Skeletal muscle tissue (tissue), 4 donors: Measurements from ENCODE around the gene TMEM62. TPM values are rescaled to one million over a fixed set of nuclear protein-coding genes. Genes with fewer than 3 reads are reported as not detected.
A peak's percentile ranks its signal among the peaks of the same experiment; 100 is the strongest.
"Not testable (repeated sequence)": the region's sequence is repeated elsewhere in the genome, so short reads cannot be mapped to it uniquely, and the experiment has no call there.

ENCODE experiments used
- H3K27ac ChIP-seq: one replicate; pipeline ENCODE4 v1.7.0; 2013; ENCODE audit warnings: mild to moderate bottlenecking, low read depth, low read length, inconsistent platforms
- H3K27me3 ChIP-seq, 3 donors: one replicate each; pipeline ENCODE4 v1.7.0; 2013; ENCODE audit warnings: low read length in 3 of 3; ENCODE audit not compliant: control insufficient read depth in 3 of 3, insufficient read depth in 3 of 3
- H3K36me3 ChIP-seq, 3 donors: one replicate each; pipeline ENCODE4 v1.7.0; 2013; ENCODE audit warnings: low read length in 3 of 3; ENCODE audit not compliant: control insufficient read depth in 3 of 3, insufficient read depth in 3 of 3
- H3K4me1 ChIP-seq, 3 donors: one replicate each; pipeline ENCODE4 v1.7.0; 2013; ENCODE audit warnings: low read length in 3 of 3, mild to moderate bottlenecking in 3 of 3; ENCODE audit not compliant: control insufficient read depth in 3 of 3, insufficient read depth in 3 of 3
- H3K4me3 ChIP-seq, 3 donors: one replicate each; pipeline ENCODE4 v1.7.0; 2013; ENCODE audit warnings: low read length in 3 of 3
- H3K9ac ChIP-seq, 3 donors: one replicate each; pipeline ENCODE4 v1.7.0; 2013; ENCODE audit warnings: low read length in 3 of 3, mild to moderate bottlenecking in 3 of 3, moderate library complexity in 2 of 3, low read depth in 1 of 3
- H3K9me3 ChIP-seq, 3 donors: one replicate each; pipeline ENCODE4 v1.7.0; 2013; ENCODE audit warnings: low read length in 3 of 3; ENCODE audit not compliant: control insufficient read depth in 3 of 3
- total RNA-seq: library from RNA; depleted of rRNA; stranded (reverse); fragments of >200 nt; gene quantifications from one replicate; pipeline ENCODE4 v1.2.3, GENCODE V29; 2014
- donor health status: Osteomylitis.

TMEM62 gene
- total RNA-seq, 1 donor from 2014 or later = 8.4 TPM

- Histone ChIP-seq H3K27me3 (no peaks in the 10 kb centered on the region), H3K27ac (no peak overlapping the region), H3K9ac (no peak overlapping the region), H3K36me3 (peaks cover 4 to 13% (median 7%) of the 10 kb centered on the region in 3 donors), H3K4me1 (peaks cover 0 to 7% (median 0%) of the 10 kb centered on the region in 3 donors), H3K9me3 (no peaks in the 10 kb centered on the region), H3K4me3 (no peak overlapping the region)
These were observed 35.1 kb downstream of the TMEM62 start for GRCh38 chr15:43168192-43169107.

- no peak overlapping the region for H3K27ac ChIP-seq
- no peak overlapping the region for H3K9ac ChIP-seq
- H3K36me3 ChIP-seq = peaks cover 7 to 9% (median 7%) of the 10 kb centered on the region in 3 donors
- no peaks in the 10 kb centered on the region for H3K27me3 ChIP-seq
- no peak overlapping the region for H3K4me3 ChIP-seq
- H3K9me3 ChIP-seq = no peaks in the 10 kb centered on the region
- H3K4me1 ChIP-seq = peaks cover 0 to 7% (median 0%) of the 10 kb centered on the region in 3 donors
These were observed 36.5 kb downstream of the TMEM62 start for GRCh38 chr15:43169888-43170287.

DNA sequence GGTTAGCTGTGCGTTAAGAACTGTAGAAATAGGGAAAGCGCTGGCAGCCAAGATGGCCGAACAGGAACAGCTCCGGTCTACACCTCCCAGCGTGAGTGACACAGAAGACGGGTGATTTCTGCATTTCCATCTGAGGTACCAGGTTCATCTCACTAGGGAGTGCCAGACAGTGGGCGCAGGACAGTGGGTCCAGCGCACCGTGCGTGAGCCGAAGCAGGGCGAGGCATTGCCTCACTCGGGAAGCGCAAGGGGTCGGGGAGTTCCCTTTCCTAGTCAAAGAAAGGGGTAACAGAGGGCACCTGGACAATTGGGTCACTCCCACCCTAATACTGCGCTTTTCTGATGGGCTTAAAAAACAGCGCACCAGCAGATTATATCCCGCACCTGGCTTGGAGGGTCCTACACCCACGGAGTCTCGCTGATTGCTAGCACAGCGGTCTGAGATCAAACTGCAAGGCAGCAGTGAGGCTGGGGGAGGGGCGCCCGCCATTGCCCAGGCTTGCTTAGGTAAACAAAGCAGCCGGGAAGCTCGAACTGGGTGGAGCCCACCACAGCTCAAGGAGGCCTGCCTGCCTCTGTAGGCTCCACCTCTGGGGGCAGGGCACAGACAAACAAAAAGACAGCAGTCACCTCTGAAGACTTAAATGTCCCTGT is 42.4 kb downstream of the TMEM62 start:
- H3K27me3 ChIP-seq, H3K27ac ChIP-seq, H3K9ac ChIP-seq, H3K4me1 ChIP-seq, H3K4me3 ChIP-seq, H3K36me3 ChIP-seq, H3K9me3 ChIP-seq: not testable (repeated sequence)

- H3K4me1 ChIP-seq, H3K4me3 ChIP-seq, H3K27me3 ChIP-seq, H3K36me3 ChIP-seq, H3K27ac ChIP-seq, H3K9ac ChIP-seq, H3K9me3 ChIP-seq: not testable (repeated sequence)
These were observed 43.8 kb downstream of the TMEM62 start for GRCh38 chr15:43177147-43177546.

DNA sequence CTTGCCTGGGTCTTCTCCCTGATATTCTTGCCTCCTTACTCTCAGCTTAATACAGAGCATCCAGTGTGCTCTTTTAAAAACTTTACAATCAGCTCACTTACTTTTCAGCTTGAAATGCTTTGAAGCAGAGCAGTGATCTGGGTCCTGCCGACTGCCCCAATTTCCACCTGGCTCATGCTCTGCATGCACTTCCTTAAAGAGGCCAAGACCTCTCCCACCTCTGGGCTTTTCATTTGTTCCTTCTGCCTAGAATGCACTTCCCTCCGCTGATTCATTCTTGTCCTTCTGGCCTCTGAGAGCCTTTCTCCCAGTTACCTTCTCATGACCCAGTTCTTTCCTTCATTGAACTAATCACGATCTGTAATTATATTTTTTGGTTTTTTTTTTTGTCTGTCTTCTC is 49.9 kb downstream of the TMEM62 start:
- H3K9me3 ChIP-seq = no peaks in the 10 kb centered on the region
- no peak overlapping the region for H3K9ac ChIP-seq
- peaks cover 18 to 25% (median 19%) of the 10 kb centered on the region in 3 donors for H3K4me1 ChIP-seq
- H3K36me3 ChIP-seq = no peaks in the 10 kb centered on the region
- H3K27ac ChIP-seq = no peak overlapping the region
- no peak overlapping the region for H3K4me3 ChIP-seq
- no peaks in the 10 kb centered on the region for H3K27me3 ChIP-seq

DNA sequence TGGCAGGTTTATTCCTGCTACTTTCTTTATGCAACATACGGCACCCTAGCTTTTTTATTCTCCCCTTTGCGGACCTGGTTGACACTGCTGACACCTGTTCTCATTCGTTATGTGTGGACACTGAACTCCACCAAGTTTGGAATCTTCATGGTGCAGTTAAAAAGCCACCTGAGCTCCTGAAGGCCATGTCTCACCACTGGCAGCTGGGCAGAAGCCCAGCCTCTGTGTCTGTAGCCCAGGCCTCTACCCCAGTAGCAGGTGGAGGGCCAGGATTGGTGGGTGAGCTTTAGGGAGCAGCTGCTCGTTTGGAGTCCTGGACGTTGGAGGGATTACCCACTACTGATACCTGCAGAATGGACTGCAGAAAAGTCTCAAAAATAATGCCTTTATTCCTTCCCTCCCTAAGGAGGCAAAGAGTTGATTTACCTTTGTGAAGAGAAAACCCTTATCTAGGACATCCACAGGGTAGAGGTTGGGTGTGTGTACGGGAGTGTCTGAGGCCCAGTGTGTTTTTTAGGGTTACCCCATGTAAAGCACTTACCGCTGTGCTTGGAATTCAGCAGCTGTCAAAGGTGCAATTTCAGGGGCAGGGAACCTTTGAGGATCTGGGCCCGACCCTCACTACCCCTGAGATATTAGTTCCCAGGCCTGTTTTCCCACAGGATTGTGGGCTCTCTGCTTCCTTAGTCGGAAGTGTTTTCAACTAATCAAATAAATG is 51.2 kb downstream of the TMEM62 start:
- no peaks in the 10 kb centered on the region for H3K27me3 ChIP-seq
- peak overlapping the region in 2 of 3 donors; percentile 49 to 78 for H3K4me3 ChIP-seq
- no peaks in the 10 kb centered on the region for H3K9me3 ChIP-seq
- H3K36me3 ChIP-seq = peaks cover 2 to 6% (median 5%) of the 10 kb centered on the region in 3 donors
- peak overlapping the region; percentile 83 for H3K27ac ChIP-seq
- H3K9ac ChIP-seq = peak overlapping the region in 2 of 3 donors; percentile 89 to 90
- H3K4me1 ChIP-seq = peaks cover 21 to 26% (median 22%) of the 10 kb centered on the region in 3 donors

DNA sequence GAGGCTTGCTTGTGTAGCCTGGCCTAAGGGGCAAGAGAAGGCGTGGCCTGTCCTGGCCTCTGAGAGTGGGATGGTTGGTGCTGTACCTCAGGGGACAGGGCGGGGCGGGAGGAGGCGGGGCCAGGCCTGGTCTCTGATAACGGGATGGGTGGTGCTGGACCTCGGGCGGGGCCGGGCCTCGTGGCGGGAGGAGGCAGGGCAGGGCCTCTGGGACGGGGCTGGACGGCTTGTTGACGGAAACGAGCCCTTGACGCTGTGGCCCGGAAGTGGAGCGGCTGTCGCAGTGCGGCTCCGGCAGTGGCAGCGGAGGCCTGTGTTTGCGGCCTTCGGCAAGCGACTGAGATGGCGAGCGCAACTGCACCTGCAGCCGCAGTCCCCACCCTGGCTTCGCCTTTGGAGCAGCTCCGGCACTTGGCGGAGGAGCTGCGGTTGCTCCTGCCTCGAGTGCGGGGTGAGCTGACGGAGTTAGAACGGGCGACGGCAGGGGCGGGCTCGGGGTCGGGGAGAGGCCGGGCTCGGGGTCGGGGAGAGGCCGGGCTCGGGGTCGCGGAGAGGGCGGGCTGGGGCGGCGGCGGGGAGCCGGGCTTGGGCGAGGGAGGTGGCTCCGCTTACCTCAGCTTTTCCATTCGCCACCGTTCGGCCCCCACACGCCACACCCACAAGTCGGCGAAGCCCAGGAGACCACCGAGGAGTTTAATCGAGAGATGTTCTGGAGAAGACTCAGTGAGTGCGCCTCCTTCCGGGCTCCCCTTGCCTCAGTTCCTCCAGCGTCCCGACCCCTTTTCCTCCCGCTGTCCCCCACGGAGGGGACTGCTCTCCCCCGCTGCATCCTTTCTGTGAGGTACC is 52.0 kb downstream of the TMEM62 start, which contains the start of gene CCNDBP1:
CCNDBP1 (plus strand) TSS at position 247 of the 846 bp plus-strand sequence; CDS start at position 343, 96 bp downstream.
- Histone ChIP-seq H3K9ac (peak within 1 kb of the TSS; percentile 85 to 93 (median 90)), H3K27me3 (no peaks in the 10 kb centered on the region), H3K4me1 (peaks cover 24 to 33% (median 30%) of the 10 kb centered on the region in 3 donors), H3K27ac (peak within 1 kb of the TSS; percentile 83), H3K4me3 (peak within 1 kb of the TSS; percentile 90 to 94 (median 91)), H3K36me3 (peaks cover 2 to 12% (median 12%) of the 10 kb centered on the region in 3 donors), H3K9me3 (no peaks in the 10 kb centered on the region)

GRCh38 chr15:43186003-43186353 is 52.6 kb downstream of the TMEM62 start:
- Histone ChIP-seq H3K9ac (peak overlapping the region; percentile 85 to 93 (median 90)), H3K4me3 (peak overlapping the region; percentile 90 to 94 (median 91)), H3K27me3 (no peaks in the 10 kb centered on the region), H3K4me1 (peaks cover 24 to 33% (median 29%) of the 10 kb centered on the region in 3 donors), H3K9me3 (no peaks in the 10 kb centered on the region), H3K27ac (peak overlapping the region; percentile 83), H3K36me3 (peaks cover 8 to 18% (median 18%) of the 10 kb centered on the region in 3 donors)

DNA sequence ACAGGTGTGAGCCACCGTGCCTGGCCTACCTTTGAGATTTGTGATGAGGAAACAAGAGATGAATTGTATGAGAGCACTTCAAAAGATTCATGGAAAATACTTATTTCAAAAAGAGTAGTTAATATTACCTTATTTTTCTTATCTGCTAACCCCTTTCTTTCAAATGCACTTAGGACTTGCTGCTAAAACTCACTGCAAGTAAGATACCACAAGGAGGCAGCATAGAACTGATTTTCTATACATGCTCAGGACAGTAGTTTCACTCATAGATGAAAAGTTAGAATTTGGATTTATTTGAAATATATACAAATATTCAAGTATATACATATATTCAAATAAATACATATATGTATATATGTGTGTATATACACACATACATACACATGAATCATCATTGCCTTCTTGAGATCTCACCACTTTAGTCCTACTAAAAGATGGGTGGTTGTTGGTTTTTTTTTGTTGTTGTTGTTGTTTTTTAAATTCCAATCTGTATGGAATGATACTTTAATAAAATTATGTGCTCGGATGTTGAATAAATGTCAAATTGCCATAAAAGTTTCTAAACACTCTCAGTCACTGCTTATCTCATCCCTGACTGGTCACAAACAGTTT is 54.3 kb downstream of the TMEM62 start:
- Histone ChIP-seq H3K4me1 (peaks cover 19 to 25% (median 24%) of the 10 kb centered on the region in 3 donors), H3K4me3 (no peak overlapping the region), H3K27me3 (no peaks in the 10 kb centered on the region), H3K9me3 (no peaks in the 10 kb centered on the region), H3K9ac (no peak overlapping the region), H3K27ac (no peak overlapping the region), H3K36me3 (peaks cover 14 to 34% (median 31%) of the 10 kb centered on the region in 3 donors)
